Right cardiac atrium (tissue), 5 donors: ENCODE results near the gene KCNK2. TPM values are rescaled to one million over a fixed set of nuclear protein-coding genes. Genes with fewer than 3 reads are reported as not detected.

Experiments used
- ATAC-seq, 2 donors: fragments of 200-7000 bp; cut with Tn5 transposase; one replicate each; pipeline versions ENCODE4 v1.8.0 to v1.9.1; 2020; ENCODE audit warnings: moderate library complexity in 2 of 2, mild to moderate bottlenecking in 1 of 2
- DNase-seq, 3 donors: peaks; one replicate each; pipeline ENCODE4 v3.0.0-alpha.2; 2020
- H3K27ac ChIP-seq: one replicate; pipeline ENCODE4 v1.5.1; 2013; ENCODE audit warnings: mild to moderate bottlenecking, low read length, control low read depth, moderate library complexity
- H3K27me3 ChIP-seq: one replicate; pipeline ENCODE4 v1.6.1; 2013; ENCODE audit not compliant: control insufficient read depth, insufficient read depth
- H3K4me1 ChIP-seq: one replicate; pipeline ENCODE4 v1.6.1; 2013; ENCODE audit warnings: low read length; ENCODE audit not compliant: control insufficient read depth, insufficient read depth
- H3K4me3 ChIP-seq: one replicate; pipeline ENCODE4 v1.5.1; 2013; ENCODE audit warnings: low read length, control low read depth
- H3K9me3 ChIP-seq: one replicate; pipeline ENCODE4 v1.6.1; 2013; ENCODE audit warnings: low read length; ENCODE audit not compliant: control insufficient read depth
- WGBS: extraction: QIAGEN DNeasy Blood & Tissue Kit; methylation state at CpG from one replicate; pipeline ENCODE4 v1.1.7; 2013; 5-methylcytosine and 5-hydroxymethylcytosine counted together
- intact Hi-C, 4 donors: fragments of 100-400 bp; cut with DNase I; formaldehyde crosslinking; loops; one replicate each; pipeline versions ENCODE4 v1.11.0 to v1.14.0; 2022 to 2023
- polyA plus RNA-seq: library from polyadenylated mRNA; stranded (reverse); fragments of 200-250 nt; gene quantifications from one replicate; pipeline ENCODE4 v1.2.3, GENCODE V29; 2013
- total RNA-seq, 4 donors: library from RNA; stranded (reverse); fragmentation: NEBNext Ultra II Directional; extraction: Animal tissue kit (Norgen Biotek cat#: 25700); gene quantifications; one replicate each; pipeline ENCODE4 v1.2.1, GENCODE V29; 2021
- donor health status: healthy with polysubstance abuse.
- donor health status: DM: no; HTN: yes; CAD: no.
- donor health status: DM: no; HTN: no; CAD: no.
- donor health status: DM: no; HTN: yes; CAD: no; lungs with severe emphysema.
- donor health status: DM: yes; HTN: yes; CAD: no.

Gene KCNK2
- total and polyA plus RNA-seq, 5 donors: 0.14 to 0.28 TPM; not detected in 3

DNA sequence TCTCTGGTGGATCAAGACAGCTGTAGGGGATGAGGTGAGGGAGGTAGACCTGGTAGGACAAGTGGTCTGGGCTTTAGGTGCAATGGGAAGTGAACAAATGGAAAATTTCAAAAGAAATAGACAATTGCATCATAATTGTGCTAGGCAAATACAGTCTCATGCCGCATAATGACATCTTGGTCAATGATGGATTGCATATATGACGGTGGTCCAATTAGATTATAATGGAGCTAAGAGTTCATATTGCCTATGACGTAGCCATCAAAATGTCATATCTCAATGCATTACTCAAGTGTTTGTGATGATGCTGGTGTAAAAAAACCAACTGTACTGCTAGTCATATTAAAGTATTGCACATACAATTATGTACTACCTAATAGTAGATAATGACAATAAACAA is 19.0 kb downstream of the KCNK2 start:
- Histone ChIP-seq H3K9me3 (no peaks in the 10 kb centered on the region), H3K27me3 (no peaks in the 10 kb centered on the region), H3K4me3 (no peak overlapping the region), H3K27ac (no peak overlapping the region), H3K4me1 (no peaks in the 10 kb centered on the region)
- DNase-seq (no peak), ATAC-seq (no peak)
- 81% methylated on average over 3 of the region's 3 CpGs for WGBS
- intact Hi-C loops: no loop called here

DNA sequence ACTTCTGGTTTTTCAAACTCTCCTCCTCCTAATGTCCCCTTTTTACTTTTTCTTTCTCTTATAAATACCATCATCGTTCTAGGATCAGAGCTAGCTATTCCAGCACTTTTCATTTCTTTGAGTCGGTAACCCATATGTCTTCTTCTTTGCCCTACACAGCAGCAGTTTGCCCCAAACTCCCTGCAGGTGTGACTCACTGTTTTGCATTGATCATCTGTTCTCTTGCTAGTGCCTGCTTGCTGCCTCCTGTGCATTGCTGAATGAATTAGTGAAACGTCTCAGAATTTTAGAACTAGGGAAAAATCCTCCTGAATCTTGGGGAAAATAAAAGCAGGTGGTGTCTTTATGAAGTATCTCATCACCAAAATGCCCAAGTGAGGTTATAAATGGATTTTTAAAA is 21.7 kb downstream of the KCNK2 start:
- WGBS: 46% methylated on average over 3 of the region's 3 CpGs
- intact Hi-C loops: no loop called here
- no peak for ATAC-seq
- no peak overlapping the region for H3K27ac ChIP-seq
- no peak overlapping the region for H3K4me3 ChIP-seq
- H3K4me1 ChIP-seq: no peaks in the 10 kb centered on the region
- no peak for DNase-seq
- H3K27me3 ChIP-seq: no peaks in the 10 kb centered on the region
- no peaks in the 10 kb centered on the region for H3K9me3 ChIP-seq

DNA sequence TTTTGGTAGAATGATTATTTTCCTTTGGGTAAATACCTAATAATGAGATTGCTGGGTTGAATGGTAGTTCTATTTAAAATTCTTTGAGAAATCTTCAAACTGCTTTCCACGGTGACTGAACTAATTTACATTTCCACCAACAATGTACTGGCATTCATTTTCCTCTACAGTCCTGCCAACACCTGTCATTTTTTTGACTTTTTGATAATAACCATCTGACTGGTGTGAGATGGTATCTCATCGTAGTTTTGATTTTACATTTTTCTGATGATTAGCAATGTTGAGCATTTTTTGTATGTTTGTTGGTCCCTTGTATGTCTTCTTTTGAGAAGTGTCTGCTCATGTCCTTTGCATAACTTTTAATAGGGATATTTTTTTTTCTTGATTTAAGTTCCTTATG is 23.5 kb downstream of the KCNK2 start:
- 90% methylated on average over 2 of the region's 2 CpGs for WGBS
- H3K9me3 ChIP-seq: no peaks in the 10 kb centered on the region
- H3K27ac ChIP-seq: no peak overlapping the region
- intact Hi-C loops: no loop called here
- H3K4me3 ChIP-seq: no peak overlapping the region
- no peak for DNase-seq
- no peaks in the 10 kb centered on the region for H3K27me3 ChIP-seq
- no peaks in the 10 kb centered on the region for H3K4me1 ChIP-seq
- ATAC-seq: no peak

DNA sequence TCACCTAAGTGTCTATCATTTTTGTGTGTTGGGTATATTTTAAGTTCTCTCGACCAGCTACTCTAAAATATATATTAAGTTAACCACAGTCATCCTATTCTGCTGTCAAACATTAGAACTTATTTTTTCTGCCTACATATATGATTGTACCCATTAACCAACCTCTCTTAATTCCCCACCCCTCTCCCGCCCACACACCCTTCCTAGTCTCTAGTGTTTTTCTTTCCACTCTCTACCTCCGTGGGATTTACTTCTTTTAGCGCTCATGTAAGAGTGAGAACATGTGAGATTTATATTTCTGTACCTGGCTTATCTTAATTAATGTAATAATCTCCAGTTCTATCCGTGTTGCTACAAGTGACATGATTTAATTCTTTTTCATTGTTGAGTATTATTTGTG is 26.6 kb downstream of the KCNK2 start:
- Histone ChIP-seq H3K27me3 (no peaks in the 10 kb centered on the region), H3K9me3 (no peaks in the 10 kb centered on the region), H3K27ac (no peak overlapping the region), H3K4me1 (no peaks in the 10 kb centered on the region), H3K4me3 (no peak overlapping the region)
- ATAC-seq (no peak), DNase-seq (no peak)
- intact Hi-C loops: no loop called here
- WGBS: 65% methylated on average over 5 of the region's 5 CpGs

DNA sequence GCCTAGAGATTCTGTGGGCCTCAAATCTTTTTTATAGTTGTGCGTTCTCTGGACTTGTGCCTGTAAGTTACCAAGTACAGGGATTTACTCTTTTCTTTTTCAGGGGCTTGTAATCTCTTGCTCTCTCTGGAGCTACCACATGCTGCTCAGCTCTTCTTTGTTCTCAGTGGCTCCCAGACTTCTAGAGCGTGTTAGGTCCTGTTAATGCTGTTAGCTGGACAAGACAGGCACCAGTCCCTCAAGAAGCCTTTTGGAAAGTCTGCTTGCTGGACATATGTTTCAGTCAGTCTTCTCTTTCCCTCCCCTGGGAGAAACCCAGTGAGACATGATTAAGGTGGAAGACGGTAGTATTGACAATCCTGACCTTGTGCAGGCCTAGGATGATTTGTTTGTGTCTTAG is 29.4 kb downstream of the KCNK2 start:
- Histone ChIP-seq H3K9me3 (no peaks in the 10 kb centered on the region), H3K4me3 (no peak overlapping the region), H3K4me1 (no peaks in the 10 kb centered on the region), H3K27ac (no peak overlapping the region), H3K27me3 (no peaks in the 10 kb centered on the region)
- no peak for ATAC-seq
- no peak for DNase-seq
- intact Hi-C loops: no loop called here
- 84% methylated on average over 3 of the region's 3 CpGs for WGBS

DNA sequence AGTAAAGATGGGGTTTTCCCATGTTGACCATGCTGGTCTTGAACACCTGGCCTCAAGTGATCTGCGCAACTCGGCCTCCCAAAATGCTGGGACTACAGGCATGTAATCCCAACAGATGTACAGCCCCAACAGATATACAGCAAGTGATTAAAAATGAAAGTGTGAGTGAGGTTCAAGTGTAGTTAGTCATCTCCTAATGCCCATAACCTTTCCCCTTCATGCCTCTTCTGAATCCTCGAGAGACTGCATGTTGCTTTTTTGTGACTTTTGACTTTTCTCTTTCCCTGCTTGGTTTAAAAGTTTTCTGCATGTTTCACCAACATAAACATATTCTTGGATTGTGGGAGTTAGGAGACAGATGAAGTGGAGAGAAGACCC is 31.2 kb downstream of the KCNK2 start:
- 92% methylated on average over 3 of the region's 3 CpGs for WGBS

DNA sequence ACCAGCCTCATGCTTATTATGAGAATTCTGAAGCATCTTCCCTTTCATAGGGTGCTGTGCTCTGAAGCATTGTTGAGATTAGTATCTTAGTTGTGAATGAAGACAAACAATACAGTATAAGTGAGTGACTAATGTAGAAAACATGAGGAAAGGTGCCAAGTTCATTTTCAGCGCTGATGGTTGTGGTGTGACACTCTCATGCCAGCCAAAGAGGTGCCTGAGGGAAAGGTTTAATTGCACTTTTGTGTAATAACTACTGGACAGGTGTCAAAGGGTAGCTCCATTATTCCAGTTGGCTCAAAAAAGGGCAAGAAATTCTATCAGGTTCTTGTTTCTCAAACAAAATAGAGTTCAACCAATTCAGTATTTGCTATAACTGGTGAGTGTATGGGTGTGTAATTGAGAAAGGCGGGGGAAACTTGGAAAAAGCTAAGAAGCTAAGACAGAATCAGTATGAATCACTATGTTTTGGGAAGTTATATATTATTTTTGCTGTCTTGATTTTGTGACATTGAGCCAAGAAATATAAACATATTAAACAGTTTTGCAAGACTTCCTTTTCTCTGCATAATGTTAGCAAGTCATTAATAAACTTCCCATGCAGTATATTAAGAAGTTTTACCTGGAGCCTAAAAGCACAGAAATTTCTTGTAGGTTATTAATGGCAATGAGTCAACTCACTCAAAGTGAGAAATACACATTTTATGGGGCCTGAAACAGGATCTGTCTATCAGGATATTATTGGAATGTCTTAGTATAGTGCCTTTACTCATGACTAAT is 31.8 kb downstream of the KCNK2 start:
- ATAC-seq: no peak
- H3K27ac ChIP-seq: no peak overlapping the region
- H3K9me3 ChIP-seq: no peaks in the 10 kb centered on the region
- H3K4me1 ChIP-seq: no peaks in the 10 kb centered on the region
- DNase-seq: no peak
- intact Hi-C loops: no loop called here
- H3K27me3 ChIP-seq: no peaks in the 10 kb centered on the region
- WGBS: 63% methylated on average over 2 of the region's 2 CpGs
- H3K4me3 ChIP-seq: no peak overlapping the region

More for the DNA sequence above, 31.2 kb downstream of the KCNK2 start:
- intact Hi-C loops: no loop called here
- no peaks in the 10 kb centered on the region for H3K9me3 ChIP-seq
- H3K4me3 ChIP-seq: no peak overlapping the region
- no peak overlapping the region for H3K27ac ChIP-seq
- DNase-seq: no peak
- H3K4me1 ChIP-seq: no peaks in the 10 kb centered on the region
- H3K27me3 ChIP-seq: no peaks in the 10 kb centered on the region
- ATAC-seq: no peak

DNA sequence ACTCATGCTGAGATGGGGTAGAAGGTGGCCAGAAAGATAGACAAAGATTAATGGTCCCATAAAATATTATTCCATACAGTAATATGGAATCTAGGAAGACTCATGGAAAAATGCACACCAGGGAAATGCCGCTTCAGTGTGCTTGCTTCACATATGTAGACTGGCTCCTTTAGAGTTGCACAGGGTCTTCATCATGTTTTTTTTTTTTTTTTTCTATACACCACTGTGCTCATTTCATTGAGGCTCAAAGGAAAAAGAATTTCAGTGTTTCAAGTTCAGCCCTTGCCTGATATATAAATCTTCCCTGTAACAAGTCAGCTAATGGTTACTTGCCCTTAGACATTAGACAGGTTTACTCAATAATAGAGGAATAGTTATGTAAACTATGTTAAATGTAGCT is 33.2 kb downstream of the KCNK2 start:
- Histone ChIP-seq H3K4me3 (no peak overlapping the region), H3K27ac (no peak overlapping the region), H3K4me1 (no peaks in the 10 kb centered on the region), H3K9me3 (no peaks in the 10 kb centered on the region), H3K27me3 (no peaks in the 10 kb centered on the region)
- WGBS: 99% methylated on average over 1 of the region's 1 CpG
- intact Hi-C loops: no loop called here
- ATAC-seq (no peak), DNase-seq (no peak)

DNA sequence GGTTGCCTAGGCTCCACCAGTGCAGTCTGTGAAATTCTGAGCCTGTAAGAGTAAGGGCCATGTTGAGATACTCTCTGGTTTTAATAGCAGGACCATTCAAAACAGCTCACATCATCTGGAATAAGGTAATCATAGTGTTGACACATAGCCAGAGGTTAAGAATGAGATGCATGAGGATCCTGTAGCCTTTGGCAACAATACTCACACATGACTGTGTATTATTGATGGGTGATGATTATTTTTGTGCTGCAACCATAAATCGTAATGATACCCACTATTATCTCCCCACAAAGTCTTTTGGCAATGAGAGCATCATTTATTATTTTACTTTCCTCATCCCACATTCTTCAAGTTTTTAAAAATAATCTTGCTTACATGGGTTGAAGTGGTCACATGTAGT is 35.5 kb downstream of the KCNK2 start:
- ATAC-seq (no peak), DNase-seq (no peak)
- Histone ChIP-seq H3K9me3 (no peaks in the 10 kb centered on the region), H3K27me3 (no peaks in the 10 kb centered on the region), H3K27ac (no peak overlapping the region), H3K4me1 (no peaks in the 10 kb centered on the region), H3K4me3 (no peak overlapping the region)
- intact Hi-C loops: no loop called here
- WGBS: 44% methylated on average over 1 of the region's 1 CpG

DNA sequence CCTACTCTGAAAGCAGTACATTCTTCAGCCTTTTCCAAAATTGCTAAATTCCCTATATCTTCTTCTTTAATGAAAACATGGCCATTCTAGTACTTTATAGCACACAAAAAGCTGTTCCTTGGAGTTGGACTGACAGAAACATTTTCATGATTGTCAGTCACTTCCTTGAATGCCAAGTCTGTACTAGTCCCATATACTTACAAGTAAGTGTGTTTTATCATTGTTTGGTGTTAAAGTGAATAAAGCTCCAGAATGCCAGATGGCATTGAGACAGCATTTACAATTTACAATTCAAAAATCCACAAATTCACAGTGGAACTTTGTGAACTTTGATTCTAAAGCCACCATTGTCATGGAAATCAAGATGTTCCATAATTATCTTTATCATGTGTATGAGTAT is 36.5 kb downstream of the KCNK2 start:
- ATAC-seq (no peak), DNase-seq (no peak)
- Histone ChIP-seq H3K4me1 (no peaks in the 10 kb centered on the region), H3K9me3 (no peaks in the 10 kb centered on the region), H3K27me3 (no peaks in the 10 kb centered on the region), H3K27ac (no peak overlapping the region), H3K4me3 (no peak overlapping the region)
- intact Hi-C loops: no loop called here

DNA sequence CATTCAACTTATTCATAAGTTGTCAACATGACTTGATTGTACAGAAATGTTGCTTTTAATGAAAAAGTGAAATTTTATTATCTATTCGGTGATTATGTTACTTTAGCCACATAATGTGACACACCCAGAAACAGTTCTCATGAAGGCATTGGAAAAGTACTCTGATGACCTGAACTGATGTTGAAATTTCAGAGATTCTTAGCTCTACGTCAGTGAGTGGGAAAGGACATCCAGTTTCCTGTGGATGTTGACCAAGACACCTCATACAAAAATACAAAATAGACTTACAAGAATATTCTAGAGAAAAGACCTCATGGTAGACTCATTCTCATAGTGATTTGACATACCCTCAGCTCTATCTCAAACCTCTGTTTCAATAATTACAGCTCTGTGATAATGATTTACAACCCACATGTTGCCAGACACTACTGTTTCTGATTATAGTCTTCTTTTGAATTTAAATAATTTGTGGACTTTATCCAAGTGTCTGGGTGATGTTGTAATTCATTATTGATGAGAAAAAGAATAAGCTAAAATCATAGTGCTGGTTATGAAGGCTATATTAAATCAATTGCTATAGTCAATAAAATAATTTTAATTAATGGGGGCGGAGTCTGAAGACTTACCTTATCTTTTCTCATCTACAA is 37.3 kb downstream of the KCNK2 start:
- ATAC-seq: no peak

DNA sequence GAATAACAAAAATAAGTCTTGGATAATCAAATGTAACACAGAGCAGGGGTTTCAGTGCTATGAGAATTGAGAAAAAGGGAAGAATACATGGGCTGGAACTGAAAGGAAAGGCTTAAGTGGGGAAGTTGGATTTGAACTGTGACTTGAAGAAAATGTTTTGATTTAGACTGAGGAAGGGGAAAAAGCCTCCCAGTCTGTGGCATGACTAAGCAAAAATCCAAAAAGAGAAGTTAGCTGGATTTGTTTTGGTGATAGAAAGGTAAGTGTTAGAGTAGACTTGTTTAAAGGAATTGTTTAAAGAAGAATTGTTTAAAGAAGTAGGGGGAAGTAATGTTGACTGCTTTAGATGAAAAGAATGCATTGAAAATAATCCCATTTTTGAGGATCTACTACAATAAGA is 46.0 kb downstream of the KCNK2 start:
- no peak overlapping the region for H3K27ac ChIP-seq
- no peaks in the 10 kb centered on the region for H3K4me1 ChIP-seq
- H3K4me3 ChIP-seq: no peak overlapping the region
- H3K9me3 ChIP-seq: no peaks in the 10 kb centered on the region
- DNase-seq (no peak), ATAC-seq (no peak)
- H3K27me3 ChIP-seq: no peaks in the 10 kb centered on the region
- intact Hi-C loops: no loop called here

More for the DNA sequence above, 37.3 kb downstream of the KCNK2 start:
- H3K4me3 ChIP-seq: no peak overlapping the region
- WGBS: 60% methylated on average over 3 of the region's 3 CpGs
- no peaks in the 10 kb centered on the region for H3K27me3 ChIP-seq
- intact Hi-C loops: no loop called here
- H3K4me1 ChIP-seq: no peaks in the 10 kb centered on the region
- DNase-seq: no peak
- no peaks in the 10 kb centered on the region for H3K9me3 ChIP-seq
- H3K27ac ChIP-seq: no peak overlapping the region
